Measurements from ENCODE around the gene RAPGEF1.

The RAPGEF1 gene

GRCh38 chr9:131657456-131657855 is 82.4 kb downstream of the RAPGEF1 start:
- TF ChIP-seq TAF1 (IDR thresholded peaks at IDR 0.05; ENCODE audit: low read depth) (no peak), MAX (IDR thresholded peaks at IDR 0.05) (no peak), USF1 (IDR thresholded peaks at IDR 0.05) (no peak)

- no peak for TF ChIP-seq MAX (IDR thresholded peaks at IDR 0.05)
- no peak for TF ChIP-seq CEBPB (IDR thresholded peaks at IDR 0.05)
- TF ChIP-seq TAF1 (IDR thresholded peaks at IDR 0.05; ENCODE audit: low read depth) = no peak
- TF ChIP-seq FOXM1 (IDR thresholded peaks at IDR 0.05; ENCODE audit: borderline replicate concordance, low read depth) = no peak
- TF ChIP-seq CREB1 (IDR thresholded peaks at IDR 0.05; ENCODE audit: low read depth) = no peak
- no peak for TF ChIP-seq USF1 (IDR thresholded peaks at IDR 0.05)
- no peak for TF ChIP-seq EP300 (IDR thresholded peaks at IDR 0.05; ENCODE audit: borderline replicate concordance)
- no peak for TF ChIP-seq EGR1 (IDR thresholded peaks at IDR 0.05)
- no peak for TF ChIP-seq TEAD4 (IDR thresholded peaks at IDR 0.05)
- no peak for TF ChIP-seq YY1 (IDR thresholded peaks at IDR 0.05; ENCODE audit: low read depth)
- TF ChIP-seq REST (IDR thresholded peaks at IDR 0.05; ENCODE audit: low read depth) = no peak
- no peak for TF ChIP-seq TCF12 (IDR thresholded peaks at IDR 0.05; ENCODE audit: low read depth)
Measured at GRCh38 chr9:131657037-131657377, 82.9 kb downstream of the RAPGEF1 start.

- TF ChIP-seq NFIC (IDR thresholded peaks at IDR 0.05) (no peak), CEBPB (IDR thresholded peaks at IDR 0.05) (no peak), MAX (IDR thresholded peaks at IDR 0.05) (no peak), RAD21 (IDR thresholded peaks at IDR 0.05; ENCODE audit: low read depth) (no peak), REST (IDR thresholded peaks at IDR 0.05; ENCODE audit: low read depth) (no peak), TCF12 (IDR thresholded peaks at IDR 0.05; ENCODE audit: low read depth) (no peak), TEAD4 (IDR thresholded peaks at IDR 0.05) (no peak), ZBTB7A (IDR thresholded peaks at IDR 0.05; ENCODE audit: low read depth) (no peak), YY1 (IDR thresholded peaks at IDR 0.05; ENCODE audit: low read depth) (no peak), EP300 (IDR thresholded peaks at IDR 0.05; ENCODE audit: borderline replicate concordance) (no peak), CREB1 (IDR thresholded peaks at IDR 0.05; ENCODE audit: low read depth) (no peak), TAF1 (IDR thresholded peaks at IDR 0.05; ENCODE audit: low read depth) (no peak), USF1 (IDR thresholded peaks at IDR 0.05) (no peak), FOXM1 (IDR thresholded peaks at IDR 0.05; ENCODE audit: borderline replicate concordance, low read depth) (no peak)
Measured at GRCh38 chr9:131656356-131657036, 83.4 kb downstream of the RAPGEF1 start.

DNA sequence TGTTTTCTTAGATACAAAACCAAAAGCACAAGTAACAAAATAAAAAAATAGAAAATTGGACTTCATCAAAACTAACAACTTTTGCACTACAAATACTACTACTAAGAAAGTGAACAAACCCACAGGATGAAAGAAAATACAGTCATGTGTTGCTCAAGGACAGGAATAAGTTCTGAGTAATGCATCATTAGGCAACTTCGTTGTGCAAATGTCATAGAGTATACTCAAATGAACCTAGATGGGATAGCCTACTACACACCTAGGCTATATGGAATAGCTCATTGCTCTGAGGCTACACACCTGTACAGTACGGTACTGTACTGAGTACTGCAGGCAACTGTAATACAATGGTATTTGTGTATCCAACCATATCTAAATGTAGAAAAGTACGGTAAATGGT is 88.3 kb downstream of the RAPGEF1 start:
- TF ChIP-seq NFIC (IDR thresholded peaks at IDR 0.05) = no peak
- TF ChIP-seq TAF1 (IDR thresholded peaks at IDR 0.05; ENCODE audit: low read depth) = no peak
- no peak for TF ChIP-seq TEAD4 (IDR thresholded peaks at IDR 0.05)
- no peak for TF ChIP-seq CEBPB (IDR thresholded peaks at IDR 0.05)
- TF ChIP-seq ZBTB7A (IDR thresholded peaks at IDR 0.05; ENCODE audit: low read depth) = no peak
- TF ChIP-seq TCF12 (IDR thresholded peaks at IDR 0.05; ENCODE audit: low read depth) = no peak
- no peak for TF ChIP-seq CREB1 (IDR thresholded peaks at IDR 0.05; ENCODE audit: low read depth)
- TF ChIP-seq REST (IDR thresholded peaks at IDR 0.05; ENCODE audit: low read depth) = no peak
- TF ChIP-seq EP300 (IDR thresholded peaks at IDR 0.05; ENCODE audit: borderline replicate concordance) = no peak
- no peak for TF ChIP-seq EGR1 (IDR thresholded peaks at IDR 0.05)
- no peak for TF ChIP-seq YY1 (IDR thresholded peaks at IDR 0.05; ENCODE audit: low read depth)
- TF ChIP-seq MAX (IDR thresholded peaks at IDR 0.05) = no peak
- TF ChIP-seq FOXM1 (IDR thresholded peaks at IDR 0.05; ENCODE audit: borderline replicate concordance, low read depth) = no peak
- no peak for TF ChIP-seq USF1 (IDR thresholded peaks at IDR 0.05)
- TF ChIP-seq RAD21 (IDR thresholded peaks at IDR 0.05; ENCODE audit: low read depth) = no peak
